Retinal pigment epithelial cell (primary cell): ENCODE results near the gene IREB2.
A peak's percentile ranks its signal among the peaks of the same experiment; 100 is the strongest.

Experiments
- DNase-seq: peaks from one replicate; pipeline ENCODE4 v3.0.0-alpha.2; 2010; ENCODE audit warnings: low read depth
- H3K4me3 ChIP-seq: 2 replicates; pipeline ENCODE4 v1.5.1; 2011; ENCODE audit warnings: mild to moderate bottlenecking, low read length, control low read depth, moderate library complexity
- CTCF ChIP-seq: conservative IDR thresholded peaks from 2 replicates; pipeline ENCODE4 v1.5.1; 2011; ENCODE audit warnings: low read depth, low read length, control low read depth, inconsistent platforms

The IREB2 gene

GRCh38 chr15:78392430-78392829, 45.6 kb upstream of the IREB2 start:
- no peak overlapping the region for H3K4me3 ChIP-seq
- no peak for DNase-seq
- no peak for TF ChIP-seq CTCF

GRCh38 chr15:78393137-78393536, 44.9 kb upstream of the IREB2 start:
- no peak overlapping the region for H3K4me3 ChIP-seq
- no peak for DNase-seq
- no peak for TF ChIP-seq CTCF

GRCh38 chr15:78394026-78394425, 44.0 kb upstream of the IREB2 start:
- no peak for TF ChIP-seq CTCF
- DNase-seq = no peak
- H3K4me3 ChIP-seq = no peak overlapping the region

GRCh38 chr15:78394981-78395616, 42.9 kb upstream of the IREB2 start:
- no peak for DNase-seq
- H3K4me3 ChIP-seq = no peak overlapping the region
- TF ChIP-seq CTCF = no peak

GRCh38 chr15:78396186-78396814, 41.7 kb upstream of the IREB2 start:
- TF ChIP-seq CTCF = no peak
- no peak for DNase-seq
- no peak overlapping the region for H3K4me3 ChIP-seq

- no peak overlapping the region for H3K4me3 ChIP-seq
- peak; percentile 41 for TF ChIP-seq CTCF
- no peak for DNase-seq
Measured at GRCh38 chr15:78396976-78397375, 41.0 kb upstream of the IREB2 start.

- no peak for DNase-seq
- no peak overlapping the region for H3K4me3 ChIP-seq
- no peak for TF ChIP-seq CTCF
Measured at GRCh38 chr15:78397382-78397781, 40.6 kb upstream of the IREB2 start.
